C4-2B (cell line): Measurements from ENCODE around the gene ACER3.

ENCODE experiments used
- ZFX ChIP-seq: fragments of 450-650 bp; IDR thresholded peaks from 2 replicates; pipeline ENCODE4 v1.6.1; 2017
- TF ChIP-seq, protein P1 (sequence below): fragments of 450-650 bp; conservative IDR thresholded peaks from 2 replicates; pipeline ENCODE4 v1.5.1; 2017; ENCODE audit warnings: mild to moderate bottlenecking

DNA sequence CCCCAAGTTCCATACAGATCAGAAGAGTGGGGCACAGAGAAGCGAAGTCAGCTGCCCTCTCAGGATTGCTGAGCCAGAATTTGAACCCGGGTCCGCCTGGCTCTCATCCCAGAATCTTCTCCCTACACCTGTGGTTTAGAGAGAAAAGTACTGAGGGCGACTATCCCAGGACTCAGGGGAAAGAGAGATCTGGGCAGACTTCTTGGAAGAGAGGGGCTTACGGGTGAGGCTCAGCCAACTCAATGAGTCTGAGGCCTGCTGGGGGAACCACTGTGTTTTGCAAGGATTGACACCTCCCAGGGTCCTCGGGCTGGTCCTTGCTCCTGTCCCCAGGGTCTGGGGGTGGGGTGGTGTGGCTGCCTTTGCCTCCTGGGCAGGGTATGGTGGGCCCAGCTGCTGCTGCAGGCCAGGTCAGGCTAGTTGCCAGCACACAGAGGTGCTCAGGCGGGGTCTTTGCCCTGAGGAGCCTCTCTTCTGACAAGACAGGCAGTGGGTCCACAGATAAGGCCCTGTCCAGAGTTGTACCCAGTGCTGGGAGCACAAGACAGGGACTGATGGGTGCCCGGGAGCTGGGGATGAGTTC lies 207.2 kb downstream of the ACER3 start:
- no peak for TF ChIP-seq ZFX
- TF ChIP-seq, protein P1, sequence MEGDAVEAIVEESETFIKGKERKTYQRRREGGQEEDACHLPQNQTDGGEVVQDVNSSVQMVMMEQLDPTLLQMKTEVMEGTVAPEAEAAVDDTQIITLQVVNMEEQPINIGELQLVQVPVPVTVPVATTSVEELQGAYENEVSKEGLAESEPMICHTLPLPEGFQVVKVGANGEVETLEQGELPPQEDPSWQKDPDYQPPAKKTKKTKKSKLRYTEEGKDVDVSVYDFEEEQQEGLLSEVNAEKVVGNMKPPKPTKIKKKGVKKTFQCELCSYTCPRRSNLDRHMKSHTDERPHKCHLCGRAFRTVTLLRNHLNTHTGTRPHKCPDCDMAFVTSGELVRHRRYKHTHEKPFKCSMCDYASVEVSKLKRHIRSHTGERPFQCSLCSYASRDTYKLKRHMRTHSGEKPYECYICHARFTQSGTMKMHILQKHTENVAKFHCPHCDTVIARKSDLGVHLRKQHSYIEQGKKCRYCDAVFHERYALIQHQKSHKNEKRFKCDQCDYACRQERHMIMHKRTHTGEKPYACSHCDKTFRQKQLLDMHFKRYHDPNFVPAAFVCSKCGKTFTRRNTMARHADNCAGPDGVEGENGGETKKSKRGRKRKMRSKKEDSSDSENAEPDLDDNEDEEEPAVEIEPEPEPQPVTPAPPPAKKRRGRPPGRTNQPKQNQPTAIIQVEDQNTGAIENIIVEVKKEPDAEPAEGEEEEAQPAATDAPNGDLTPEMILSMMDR: no peak
